GM18508 (cell line): Measurements from ENCODE around the gene HERC6.
"Not testable (repeated sequence)": the region's sequence is repeated elsewhere in the genome, so short reads cannot be mapped to it uniquely, and the experiment has no call there.

Source experiments
- ATAC-seq: cut with Tn5 transposase; IDR thresholded peaks from one replicate; pipeline ENCODE4 v1.9.1; 2021; ENCODE audit warnings: moderate number of reproducible peaks; ENCODE audit not compliant: insufficient read depth, unreplicated experiment

HERC6 gene

GRCh38 chr4:88443486-88443885, 64.8 kb downstream of the HERC6 start:
- ATAC-seq: no peak

GRCh38 chr4:88445252-88445651, 66.6 kb downstream of the HERC6 start:
- no peak for ATAC-seq

- ATAC-seq: no peak
These were observed 67.5 kb downstream of the HERC6 start for GRCh38 chr4:88446124-88446523.

GRCh38 chr4:88447371-88448095, 68.9 kb downstream of the HERC6 start:
- ATAC-seq: no peak

GRCh38 chr4:88448211-88448765, 69.6 kb downstream of the HERC6 start:
- not testable (repeated sequence) for ATAC-seq

- no peak for ATAC-seq
These were observed 70.2 kb downstream of the HERC6 start for GRCh38 chr4:88448889-88449288.

GRCh38 chr4:88449290-88449689, 70.6 kb downstream of the HERC6 start:
- ATAC-seq: no peak

GRCh38 chr4:88451205-88451604, 72.6 kb downstream of the HERC6 start:
- ATAC-seq: no peak

GRCh38 chr4:88452912-88453311, 74.3 kb downstream of the HERC6 start:
- no peak for ATAC-seq

GRCh38 chr4:88456670-88457306, 78.1 kb downstream of the HERC6 start, which contains the start of gene HERC5:
HERC5 (plus strand) TSS chr4:88457119; CDS start chr4:88457270, 151 bp downstream.
- peak; percentile 88 for ATAC-seq

- peak; percentile 14 for ATAC-seq
These were observed 78.9 kb downstream of the HERC6 start for GRCh38 chr4:88457307-88458103.

- ATAC-seq: no peak
These were observed 79.6 kb downstream of the HERC6 start for GRCh38 chr4:88458104-88458740.

GRCh38 chr4:88465653-88466192, 87.1 kb downstream of the HERC6 start:
- no peak for ATAC-seq

GRCh38 chr4:88467392-88467791, 88.7 kb downstream of the HERC6 start:
- no peak for ATAC-seq

- ATAC-seq: no peak
These were observed 98.7 kb downstream of the HERC6 start for GRCh38 chr4:88477229-88477860.

- ATAC-seq: no peak
These were observed 99.6 kb downstream of the HERC6 start for GRCh38 chr4:88478247-88478646.

GRCh38 chr4:88481537-88481936, 102.9 kb downstream of the HERC6 start:
- no peak for ATAC-seq

GRCh38 chr4:88489100-88489761, 110.6 kb downstream of the HERC6 start:
- no peak for ATAC-seq
